Gastrocnemius medialis (tissue), 4 donors: ENCODE measurements around the gene GEMIN2. TPM values are rescaled to one million over a fixed set of nuclear protein-coding genes. Genes with fewer than 3 reads are reported as not detected.
"Not testable (repeated sequence)": the region's sequence is repeated elsewhere in the genome, so short reads cannot be mapped to it uniquely, and the experiment has no call there.

Source experiments
- ATAC-seq, 2 donors: fragments of 150-250 bp; one replicate each; pipeline ENCODE4 v1.9.1; 2016
- DNase-seq, 2 donors: peaks; one replicate each; pipeline ENCODE4 v3.0.0-alpha.2; 2019
- H3K27ac ChIP-seq, 4 donors: fragments of 200-600 bp; sonication (generic); 1 replicate in 1 of 4; 2 replicates in 3 of 4; pipeline ENCODE4 v1.5.1; 2016 to 2018; ENCODE audit warnings: mild to moderate bottlenecking in 2 of 4, moderate library complexity in 1 of 4
- H3K27me3 ChIP-seq, 3 donors: fragments of 200-600 bp; sonication (generic) in 2 of 3; 1 replicate in 1 of 3; 2 replicates in 2 of 3; pipeline versions ENCODE4 v1.5.1 to v1.6.0; 2016 to 2019; ENCODE audit warnings: mild to moderate bottlenecking in 1 of 3, moderate library complexity in 1 of 3
- H3K36me3 ChIP-seq, 2 donors: fragments of 200-600 bp; sonication (generic) in 1 of 2; one replicate each; pipeline ENCODE4 v1.5.1; 2017 to 2018
- H3K4me1 ChIP-seq, 2 donors: fragments of 200-600 bp; sonication (generic) in 1 of 2; one replicate each; pipeline ENCODE4 v1.5.1; 2016 to 2017; ENCODE audit warnings: mild to moderate bottlenecking in 2 of 2
- H3K4me3 ChIP-seq, 4 donors: fragments of 200-600 bp; sonication (generic) in 3 of 4; 1 replicate in 1 of 4; 2 replicates in 3 of 4; pipeline ENCODE4 v1.5.1; 2016 to 2019; ENCODE audit warnings: mild to moderate bottlenecking in 2 of 4
- H3K9me3 ChIP-seq, 3 donors: fragments of 200-600 bp; sonication (generic) in 2 of 3; 1 replicate in 1 of 3; 2 replicates in 2 of 3; pipeline ENCODE4 v1.5.1; 2016 to 2019
- CTCF ChIP-seq, 5 experiments: fragments of 450-650 bp in 3 of 5; fragments of 200-600 bp in 2 of 5; sonication (generic) in 2 of 5; IDR thresholded peaks in 4 of 5; conservative IDR thresholded peaks in 1 of 5; 1 replicate in 4 of 5; 2 replicates in 1 of 5; pipeline ENCODE4 v1.5.1; 2016 to 2019; ENCODE audit warnings: antibody characterized with exemption in 5 of 5, mild to moderate bottlenecking in 3 of 5, moderate library complexity in 3 of 5
- POLR2A ChIP-seq, 2 donors: fragments of 450-650 bp; IDR thresholded peaks; one replicate each; pipeline ENCODE4 v1.6.1; 2017; ENCODE audit warnings: antibody characterized with exemption in 2 of 2, mild to moderate bottlenecking in 2 of 2, moderate library complexity in 2 of 2
- in situ Hi-C, 4 donors: fragments of 200-750 bp; cut with MboI; loops; one replicate each; pipeline versions ENCODE4 v1.15.0 to v1.8.0; 2017; ENCODE audit warnings: low sequenced_read_pairs in 4 of 4
- intact Hi-C: fragments of 100-400 bp; cut with DNase I; formaldehyde crosslinking; loops from one replicate; pipeline ENCODE4 v1.15.1; 2023; ENCODE audit warnings: low total_unique reads
- total RNA-seq, 4 donors: library from RNA; depleted of rRNA; stranded (reverse); fragments of >200 nt; gene quantifications; one replicate each; pipeline versions ENCODE4 v1.1.0 to v1.2.3, GENCODE V29; 2016

The GEMIN2 gene
- total RNA-seq, 4 donors from 2014 or later: 17.7 to 28.0 (median 22.7) TPM

GRCh38 chr14:39181026-39181692, 67.0 kb downstream of the GEMIN2 start:
- Histone ChIP-seq H3K27me3 (no peaks in the 10 kb centered on the region), H3K9me3 (no peaks in the 10 kb centered on the region), H3K27ac (no peak overlapping the region), H3K4me1 (peaks cover 9 to 15% of the 10 kb centered on the region in 2 donors), H3K36me3 (peaks cover 0 to 87% of the 10 kb centered on the region in 2 donors), H3K4me3 (no peak overlapping the region)
- TF ChIP-seq CTCF (IDR thresholded peaks at IDR 0.05 in 4 of 5, conservative IDR thresholded peaks at IDR 0.05 in 1 of 5): no peak
- TF ChIP-seq POLR2A (IDR thresholded peaks at IDR 0.05): no peak
- in situ Hi-C loops (no loop called here), intact Hi-C loops (no loop called here)
- no peak for DNase-seq
- no peak for ATAC-seq

- H3K9me3 ChIP-seq: no peaks in the 10 kb centered on the region
- no peak for DNase-seq
- intact Hi-C loops (no loop called here), in situ Hi-C loops (no loop called here)
- no peak overlapping the region for H3K4me3 ChIP-seq
- peaks cover 0 to 85% of the 10 kb centered on the region in 2 donors for H3K36me3 ChIP-seq
- no peak for ATAC-seq
- peaks cover 3 to 10% of the 10 kb centered on the region in 2 donors for H3K4me1 ChIP-seq
- no peaks in the 10 kb centered on the region for H3K27me3 ChIP-seq
- TF ChIP-seq POLR2A (IDR thresholded peaks at IDR 0.05) (no peak), CTCF (IDR thresholded peaks at IDR 0.05 in 4 of 5, conservative IDR thresholded peaks at IDR 0.05 in 1 of 5) (no peak)
- no peak overlapping the region for H3K27ac ChIP-seq
Measured at GRCh38 chr14:39181693-39182047, 67.5 kb downstream of the GEMIN2 start.

- Histone ChIP-seq H3K36me3 (peaks cover 0 to 72% of the 10 kb centered on the region in 2 donors), H3K27ac (no peak overlapping the region), H3K27me3 (no peaks in the 10 kb centered on the region), H3K9me3 (no peaks in the 10 kb centered on the region), H3K4me3 (no peak overlapping the region), H3K4me1 (no peaks in the 10 kb centered on the region)
- TF ChIP-seq POLR2A (IDR thresholded peaks at IDR 0.05) (no peak), CTCF (IDR thresholded peaks at IDR 0.05 in 4 of 5, conservative IDR thresholded peaks at IDR 0.05 in 1 of 5) (no peak)
- no peak for ATAC-seq
- DNase-seq: no peak
- intact Hi-C loops (no loop called here), in situ Hi-C loops (no loop called here)
Measured at GRCh38 chr14:39182770-39183684, 68.9 kb downstream of the GEMIN2 start.

GRCh38 chr14:39183685-39184003, 69.5 kb downstream of the GEMIN2 start:
- peaks cover 0 to 65% of the 10 kb centered on the region in 2 donors for H3K36me3 ChIP-seq
- DNase-seq, in situ Hi-C loops, H3K4me3 ChIP-seq, H3K27ac ChIP-seq, H3K9me3 ChIP-seq, ATAC-seq, H3K4me1 ChIP-seq, H3K27me3 ChIP-seq, intact Hi-C loops: not testable (repeated sequence)

- TF ChIP-seq POLR2A (IDR thresholded peaks at IDR 0.05) (no peak), CTCF (IDR thresholded peaks at IDR 0.05 in 4 of 5, conservative IDR thresholded peaks at IDR 0.05 in 1 of 5) (no peak)
- intact Hi-C loops (no loop called here), in situ Hi-C loops (no loop called here)
- ATAC-seq (no peak), DNase-seq (no peak)
- Histone ChIP-seq H3K36me3 (peaks cover 0 to 54% of the 10 kb centered on the region in 2 donors), H3K9me3 (no peaks in the 10 kb centered on the region), H3K27me3 (no peaks in the 10 kb centered on the region), H3K4me1 (no peaks in the 10 kb centered on the region), H3K27ac (no peak overlapping the region), H3K4me3 (no peak overlapping the region)
Measured at GRCh38 chr14:39184628-39185255, 70.6 kb downstream of the GEMIN2 start.
